Measurements from ENCODE around the gene GPR21. TPM values are rescaled to one million over a fixed set of nuclear protein-coding genes. Genes with fewer than 3 reads are reported as not detected.
A peak's percentile ranks its signal among the peaks of the same experiment; 100 is the strongest.

The GPR21 gene
- total RNA-seq, 2 donors from 2014 or later, result 0.97 TPM; not detected in 1

DNA sequence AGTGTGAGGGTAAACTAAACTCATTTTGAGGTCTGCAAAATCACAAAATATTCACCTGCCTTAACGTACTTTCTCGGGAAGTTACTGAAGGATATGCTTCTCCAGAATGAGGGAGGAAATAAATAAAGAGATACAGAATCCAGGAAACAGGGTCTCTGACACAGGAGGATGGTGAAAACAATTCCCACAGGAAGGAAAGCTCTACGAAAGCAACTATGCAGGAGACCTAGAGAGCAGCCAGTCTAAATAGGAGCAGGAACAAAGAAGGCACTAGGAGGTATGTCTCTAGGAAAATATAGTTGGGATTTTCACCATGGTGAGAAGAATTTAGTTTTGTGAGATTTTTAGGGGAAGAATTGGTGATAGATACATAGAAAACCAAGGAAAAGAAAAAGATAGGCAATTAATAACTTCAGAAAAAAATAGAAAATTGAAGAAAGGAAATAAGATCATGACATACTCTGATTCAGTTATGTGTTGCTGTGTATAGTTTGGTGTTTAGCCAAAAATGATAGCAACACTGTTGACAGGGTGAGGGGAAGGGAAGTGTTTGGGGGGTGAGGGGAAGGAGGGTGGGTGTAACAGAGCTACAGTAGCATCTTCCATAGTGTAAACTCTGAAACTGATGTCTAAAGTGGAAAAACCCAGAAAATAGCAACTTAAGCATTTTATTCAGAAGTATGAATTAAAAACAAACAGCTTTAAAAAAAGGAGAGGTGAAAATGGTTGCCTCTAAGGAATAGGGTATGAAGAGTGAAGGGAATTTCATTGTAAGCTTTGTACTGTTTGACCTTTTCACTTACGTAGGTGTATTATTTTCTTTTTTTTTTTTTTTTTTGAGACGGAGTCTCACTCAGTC lies 9.8 kb downstream of the GPR21 start:
- H3K27ac ChIP-seq, result no peak overlapping the region
- no peaks in the 10 kb centered on the region for H3K36me3 ChIP-seq
- intact Hi-C loops (cut with DNase I), result no loop called here
- H3K4me3 ChIP-seq, result no peak overlapping the region
- 95% methylated on average over 5 of the region's 5 CpGs for WGBS
- DNase-seq (ENCODE audit: low spot score), result no peak
- TF ChIP-seq POLR2AphosphoS5 (IDR thresholded peaks at IDR 0.05), result no peak
- no peak for TF ChIP-seq POLR2A (IDR thresholded peaks at IDR 0.05)
- no peak for TF ChIP-seq CTCF (IDR thresholded peaks at IDR 0.05)
- H3K27me3 ChIP-seq (replicated peaks; ENCODE audit: insufficient read depth), result no peaks in the 10 kb centered on the region
- no peaks in the 10 kb centered on the region for H3K4me1 ChIP-seq (replicated peaks)
- H3K9me3 ChIP-seq, result no peaks in the 10 kb centered on the region

- TF ChIP-seq POLR2A (IDR thresholded peaks at IDR 0.05) (no peak), CTCF (IDR thresholded peaks at IDR 0.05) (no peak), POLR2AphosphoS5 (IDR thresholded peaks at IDR 0.05) (no peak)
- Histone ChIP-seq H3K27me3 (replicated peaks; ENCODE audit: insufficient read depth) (no peaks in the 10 kb centered on the region), H3K36me3 (no peaks in the 10 kb centered on the region), H3K4me3 (no peak overlapping the region), H3K27ac (no peak overlapping the region), H3K4me1 (replicated peaks) (no peaks in the 10 kb centered on the region), H3K9me3 (no peaks in the 10 kb centered on the region)
- intact Hi-C loops (cut with DNase I), result no loop called here
- DNase-seq (ENCODE audit: low spot score), result no peak
- 87% methylated on average over 4 of the region's 4 CpGs for WGBS
Measured at GRCh38 chr9:123044586-123044985, 11.1 kb downstream of the GPR21 start.

- TF ChIP-seq POLR2A (IDR thresholded peaks at IDR 0.05) (no peak), POLR2AphosphoS5 (IDR thresholded peaks at IDR 0.05) (no peak), CTCF (IDR thresholded peaks at IDR 0.05) (no peak)
- no peak for DNase-seq (ENCODE audit: low spot score)
- WGBS, result 88% methylated on average over 3 of the region's 3 CpGs
- no peak overlapping the region for H3K27ac ChIP-seq
- no peaks in the 10 kb centered on the region for H3K9me3 ChIP-seq
- intact Hi-C loops (cut with DNase I), result no loop called here
- H3K4me3 ChIP-seq, result no peak overlapping the region
- H3K36me3 ChIP-seq, result no peaks in the 10 kb centered on the region
- no peaks in the 10 kb centered on the region for H3K27me3 ChIP-seq (replicated peaks; ENCODE audit: insufficient read depth)
- H3K4me1 ChIP-seq (replicated peaks), result no peaks in the 10 kb centered on the region
Measured at GRCh38 chr9:123046406-123047195, 13.1 kb downstream of the GPR21 start.

DNA sequence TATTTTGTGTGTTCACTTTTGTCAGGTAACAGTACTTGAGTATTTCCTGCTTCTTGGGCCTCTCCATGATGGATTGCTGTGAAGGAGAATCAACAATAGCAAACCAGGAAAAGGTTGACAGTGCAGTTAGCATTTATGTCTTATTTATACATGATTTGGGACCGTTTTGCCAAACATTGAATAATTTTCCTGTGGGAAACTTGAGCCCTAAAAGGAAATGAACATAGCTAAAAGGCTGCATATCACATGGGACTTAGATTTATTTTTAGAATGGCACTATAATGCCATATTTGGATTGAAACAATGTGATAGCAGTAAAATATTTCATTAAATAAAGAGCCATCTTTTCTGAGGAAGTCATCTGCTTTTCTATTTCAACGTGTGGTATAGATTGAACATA lies 15.3 kb downstream of the GPR21 start:
- intact Hi-C loops (cut with DNase I), result no loop called here
- peak overlapping the region; percentile 14 to 57 for H3K27ac ChIP-seq
- H3K9me3 ChIP-seq, result no peaks in the 10 kb centered on the region
- H3K4me3 ChIP-seq, result no peak overlapping the region
- no peaks in the 10 kb centered on the region for H3K4me1 ChIP-seq (replicated peaks)
- WGBS, result 20% methylated on average over 2 of the region's 2 CpGs
- no peaks in the 10 kb centered on the region for H3K36me3 ChIP-seq
- DNase-seq (ENCODE audit: low spot score), result no peak
- no peaks in the 10 kb centered on the region for H3K27me3 ChIP-seq (replicated peaks; ENCODE audit: insufficient read depth)
- TF ChIP-seq POLR2A (IDR thresholded peaks at IDR 0.05), result no peak
- no peak for TF ChIP-seq POLR2AphosphoS5 (IDR thresholded peaks at IDR 0.05)
- no peak for TF ChIP-seq CTCF (IDR thresholded peaks at IDR 0.05)
